Activated CD4-positive, alpha-beta T cell treated with anti-CD3 and anti-CD28 coated beads, Interleukin-2, amount 50 U/mL, for 24 hours (primary cell): ENCODE measurements around the gene KCNH3.
A peak's percentile ranks its signal among the peaks of the same experiment; 100 is the strongest.

Experiments
- DNase-seq, 2 donors: peaks; one replicate each; pipeline ENCODE4 v3.0.0-alpha.2; 2020; ENCODE audit warnings: low read depth in 1 of 2, low spot score in 1 of 2

KCNH3 gene

DNA sequence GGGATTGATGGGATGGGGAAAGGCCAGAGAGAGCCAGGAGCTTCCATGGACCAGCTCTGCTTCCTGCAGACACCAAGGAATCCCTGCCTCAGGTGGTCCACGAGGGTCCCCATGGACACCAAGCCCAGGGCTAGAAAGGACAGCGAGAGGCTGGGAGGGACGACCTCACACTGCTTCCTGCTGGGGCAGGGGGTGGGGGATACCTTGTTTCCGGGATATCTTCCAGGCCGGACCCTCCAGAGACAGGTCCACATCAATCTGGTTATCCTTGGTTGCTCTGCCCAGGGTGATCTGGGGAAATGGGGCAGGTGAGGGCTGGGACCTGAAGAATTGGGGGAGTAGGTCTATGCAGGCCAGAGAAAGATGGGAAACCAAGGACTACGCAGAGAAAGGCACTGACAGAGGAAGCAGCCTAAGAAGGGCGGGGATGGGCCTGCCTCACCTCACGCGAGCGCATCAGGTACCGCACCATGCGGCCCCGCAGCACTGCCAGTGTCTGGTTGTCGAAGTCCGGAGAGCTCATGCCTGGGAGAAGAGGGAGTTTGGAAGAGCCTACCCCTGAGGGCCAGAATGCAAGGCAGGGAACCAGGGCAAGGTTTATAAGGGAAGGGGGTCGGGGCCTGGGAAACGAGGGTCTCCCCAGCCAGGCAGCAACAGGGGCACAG, 20.3 kb downstream of the KCNH3 start:
- DNase-seq = no peak

DNA sequence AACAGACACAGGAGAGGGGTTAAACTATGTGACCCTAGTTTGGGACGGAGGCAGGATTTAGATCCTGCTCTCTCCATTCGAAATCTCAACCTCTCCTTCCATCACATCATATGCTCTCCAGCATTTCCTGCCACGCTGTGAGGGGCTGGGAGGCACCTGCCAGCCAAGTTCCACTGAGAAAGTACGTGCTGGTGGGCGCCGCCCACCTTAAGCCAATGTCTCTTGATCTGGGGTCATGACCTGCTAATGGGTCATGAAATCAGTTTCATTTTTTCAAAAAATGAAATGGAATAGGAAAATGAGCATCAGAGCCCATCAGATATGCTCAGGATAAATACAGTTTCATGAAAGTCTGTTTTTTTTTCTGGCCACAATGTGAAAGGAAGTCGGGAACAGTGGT, 21.9 kb downstream of the KCNH3 start:
- no peak for DNase-seq

DNA sequence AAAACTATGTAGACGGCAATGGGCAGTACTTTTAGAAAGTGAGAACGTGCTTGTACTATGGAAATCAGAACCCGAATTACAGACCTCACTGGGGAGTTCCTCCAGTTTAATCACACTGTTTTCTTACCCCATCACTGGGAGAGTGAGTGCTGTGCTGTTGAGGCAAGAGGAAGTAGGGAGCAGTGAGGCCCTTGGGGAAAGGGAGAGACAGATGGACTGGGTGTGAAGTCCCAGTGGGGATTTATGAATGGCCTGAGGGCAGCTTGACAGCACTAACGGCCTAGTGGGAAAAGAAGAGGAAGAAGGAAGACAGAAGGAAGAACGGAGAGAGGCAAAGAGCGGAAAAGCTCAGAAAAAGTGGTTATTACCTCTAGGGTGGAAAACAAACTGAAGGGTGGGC, 23.4 kb downstream of the KCNH3 start:
- no peak for DNase-seq

DNA sequence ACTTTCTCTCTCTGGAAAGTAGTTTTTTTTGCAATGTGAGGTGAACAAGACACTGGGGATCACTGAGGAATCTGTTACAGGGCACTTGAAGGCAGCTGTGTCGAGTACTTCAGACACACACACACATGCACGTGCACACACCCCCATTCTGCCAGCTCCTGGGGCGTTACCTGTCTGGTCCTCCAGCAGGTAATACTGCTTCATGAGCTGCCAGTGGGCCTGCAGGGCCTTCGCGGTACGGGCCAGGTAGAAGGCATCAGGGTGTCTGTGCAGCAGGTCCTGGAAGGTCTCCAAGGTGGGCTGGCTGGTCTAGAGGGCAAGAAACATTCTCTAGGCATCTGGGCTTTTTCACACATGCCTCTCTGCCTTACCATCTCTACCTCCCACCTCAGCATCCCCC, 24.0 kb downstream of the KCNH3 start:
- no peak for DNase-seq

DNA sequence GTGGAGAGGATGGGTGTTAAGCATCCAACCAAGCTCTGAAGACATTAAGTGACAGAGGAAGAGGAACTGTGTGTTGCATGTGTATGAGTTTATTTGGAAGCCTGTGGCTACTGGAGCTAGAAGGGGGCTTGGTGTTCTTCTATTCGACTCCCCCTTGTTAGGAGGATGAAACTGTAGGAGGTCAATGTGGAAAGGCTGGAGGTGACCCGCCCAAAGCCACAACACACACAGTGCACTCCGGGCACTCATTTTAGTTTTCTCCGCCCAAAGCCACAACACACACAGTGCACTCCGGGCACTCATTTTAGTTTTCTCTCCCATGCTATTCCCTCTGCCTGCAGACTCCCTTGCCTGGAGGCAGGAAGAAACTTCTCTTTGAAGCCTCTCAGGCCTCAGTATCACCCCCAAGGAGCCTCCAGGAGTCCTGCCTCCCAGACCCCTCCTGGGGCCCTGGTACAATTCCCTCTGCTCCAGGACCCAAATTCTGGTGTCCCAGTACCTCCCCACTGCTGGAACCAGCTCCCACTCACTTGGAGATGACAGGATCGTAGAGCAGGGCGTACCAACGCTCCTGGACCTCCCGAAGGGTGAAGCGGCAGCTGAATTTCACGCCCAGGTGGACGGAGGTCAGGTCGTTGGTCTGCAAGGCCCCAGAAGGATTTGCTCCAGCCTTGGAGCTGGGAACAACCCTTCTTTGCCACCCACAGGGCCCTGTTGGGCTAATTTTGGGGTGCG, 25.3 kb downstream of the KCNH3 start:
- DNase-seq = no peak

DNA sequence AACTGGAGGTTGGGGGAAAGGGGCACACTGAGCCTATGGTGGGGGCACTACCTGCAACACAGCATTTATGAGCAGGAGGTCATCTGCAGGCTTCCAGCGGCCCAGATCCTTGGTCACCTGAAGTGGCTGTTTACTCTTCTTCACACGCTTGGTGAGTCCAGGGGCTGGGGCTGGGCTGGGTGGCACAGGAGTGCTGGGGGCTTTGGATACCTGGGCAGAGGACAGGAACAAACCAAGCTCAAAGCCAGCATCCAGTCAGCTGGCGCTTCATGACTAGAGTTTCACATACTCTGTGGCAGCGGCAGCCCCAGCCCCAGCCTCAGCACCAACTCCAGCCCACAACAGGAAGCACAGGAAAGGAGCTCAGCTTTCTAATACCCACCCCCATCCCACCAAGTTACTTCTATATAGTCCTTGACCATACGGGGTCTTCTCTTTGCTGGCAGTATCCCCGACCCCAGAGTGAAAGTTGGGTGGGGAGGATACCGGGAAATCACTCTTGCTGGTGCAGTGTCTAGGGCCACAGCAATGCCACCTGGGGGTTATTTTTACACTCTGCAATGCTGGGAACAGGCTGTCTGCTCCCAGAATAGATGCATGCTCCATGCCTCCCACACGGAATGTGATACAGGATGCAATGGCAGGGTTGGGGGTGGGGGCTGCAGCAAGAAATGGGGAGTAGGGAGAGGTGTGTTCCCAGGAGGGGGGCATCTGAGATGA, 26.0 kb downstream of the KCNH3 start:
- DNase-seq = no peak

DNA sequence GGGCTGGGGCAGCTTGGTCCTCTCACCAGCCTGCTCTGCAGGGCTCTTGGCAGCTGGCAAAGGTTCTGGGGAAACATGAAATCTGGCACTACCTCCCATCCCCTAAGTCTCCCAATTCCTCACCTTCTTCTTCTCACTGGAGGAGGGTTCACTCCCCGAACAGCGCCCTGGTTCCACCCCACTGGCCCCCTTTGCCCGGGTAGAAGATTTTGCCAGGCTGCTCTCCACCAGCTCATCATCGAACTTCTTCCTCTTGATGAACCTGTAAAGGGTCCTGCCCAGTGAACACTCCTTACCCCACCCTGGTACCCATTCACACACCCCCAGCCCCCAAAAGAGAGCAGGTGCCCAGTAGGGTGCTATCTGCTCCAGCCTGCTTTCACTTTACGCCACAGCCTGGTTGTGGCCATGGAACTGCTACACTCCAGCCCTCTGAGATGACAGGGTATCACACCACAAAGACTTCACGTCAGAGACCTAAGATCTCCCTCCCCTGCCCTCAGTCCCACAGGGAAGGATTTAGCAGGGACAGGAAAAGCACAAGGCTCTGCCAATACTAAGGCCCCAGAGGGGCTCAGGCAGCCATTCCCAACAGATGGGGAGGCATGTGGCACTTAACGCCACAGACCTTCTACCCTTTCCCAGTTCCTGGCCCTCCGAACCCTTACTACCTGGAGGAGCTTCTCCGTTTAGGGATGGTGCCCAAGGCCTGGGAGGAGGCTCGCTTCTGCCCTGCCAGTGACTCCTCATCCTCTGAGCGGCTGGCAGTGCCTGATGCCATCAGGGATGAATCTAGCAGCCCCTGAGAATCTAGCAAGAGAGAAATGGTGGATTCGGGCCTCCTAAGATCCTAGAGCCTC, 26.8 kb downstream of the KCNH3 start:
- DNase-seq = no peak

DNA sequence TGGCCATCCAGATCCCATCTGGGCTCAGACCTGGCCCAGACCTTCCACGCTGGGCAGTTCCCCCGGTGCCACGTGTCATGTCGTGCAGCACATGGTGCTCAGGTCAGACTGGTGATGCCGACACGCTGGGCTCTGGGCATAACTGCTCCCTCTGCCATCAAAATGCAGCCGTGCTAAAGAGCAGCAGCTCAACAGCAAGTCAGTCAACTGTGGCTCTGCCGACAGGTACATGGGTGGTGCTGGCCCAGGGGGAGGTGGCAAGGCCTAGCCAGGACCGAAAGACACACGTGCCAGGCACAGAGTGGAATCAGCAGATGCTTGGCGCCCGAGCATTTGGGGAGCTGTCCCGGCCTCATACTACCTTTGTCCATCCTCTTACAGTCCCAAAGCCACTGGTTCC, 27.5 kb downstream of the KCNH3 start:
- no peak for DNase-seq

DNA sequence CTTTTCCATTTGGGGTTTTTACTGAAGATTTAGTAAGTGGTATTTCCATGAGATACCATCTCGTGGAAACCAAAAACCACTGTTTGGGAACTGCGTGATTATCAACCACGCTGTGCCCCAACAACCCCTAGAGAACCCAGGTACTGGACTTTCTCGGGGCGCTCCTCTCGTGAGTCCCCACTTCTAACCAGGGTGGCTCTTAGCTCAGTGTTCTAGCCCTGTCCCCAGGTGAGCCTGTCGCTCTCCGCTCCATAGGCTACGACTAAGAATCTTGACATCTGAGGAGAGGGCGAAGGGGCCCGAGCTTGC, 28.4 kb downstream of the KCNH3 start:
- no peak for DNase-seq

DNA sequence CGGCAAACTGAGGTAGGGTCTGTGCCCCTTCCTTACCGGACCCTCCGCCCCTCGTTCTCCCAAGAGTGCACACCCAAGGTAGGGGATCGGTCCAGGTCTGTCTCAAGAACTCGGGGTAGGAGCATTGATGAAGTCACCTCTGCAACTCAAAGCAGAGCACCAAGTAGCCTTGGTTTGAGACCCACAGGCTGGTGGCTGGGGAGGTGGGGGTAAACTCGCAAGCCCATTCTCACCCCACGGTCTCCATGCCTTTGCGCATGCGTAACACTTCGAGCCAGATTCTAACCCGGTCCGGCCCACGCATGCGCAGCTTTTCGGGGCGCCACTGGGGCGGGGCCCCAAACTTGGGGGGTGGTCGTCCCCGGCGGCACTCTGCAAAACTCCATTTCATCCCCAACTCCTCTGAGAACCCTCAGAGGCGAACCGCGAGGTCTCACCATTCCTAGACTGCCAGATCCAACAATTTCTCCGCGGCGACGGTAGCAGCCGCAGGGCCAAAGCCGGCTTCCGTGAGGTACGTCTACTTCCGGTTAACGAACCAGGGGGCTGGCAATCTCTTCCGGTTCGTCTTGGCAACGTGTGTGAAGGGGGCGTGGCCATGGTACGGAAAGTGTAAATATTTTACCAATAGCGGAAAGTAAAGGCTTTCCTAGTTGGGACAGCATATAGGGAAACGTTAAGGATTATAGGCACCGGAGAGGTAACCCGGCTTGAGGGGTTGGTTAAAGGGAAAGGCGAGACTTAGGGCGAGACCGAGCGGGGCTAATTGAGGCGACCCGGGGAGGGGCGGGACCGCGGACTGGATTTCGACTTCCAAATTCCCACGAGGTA, 29.0 kb downstream of the KCNH3 start, which contains the start of gene MCRS1:
MCRS1 (minus strand) TSS at position 532 of the 831 bp plus-strand sequence. CDS start 1,411 bp downstream, outside the sequence.
- DNase-seq = peak; percentile 81 to 91

DNA sequence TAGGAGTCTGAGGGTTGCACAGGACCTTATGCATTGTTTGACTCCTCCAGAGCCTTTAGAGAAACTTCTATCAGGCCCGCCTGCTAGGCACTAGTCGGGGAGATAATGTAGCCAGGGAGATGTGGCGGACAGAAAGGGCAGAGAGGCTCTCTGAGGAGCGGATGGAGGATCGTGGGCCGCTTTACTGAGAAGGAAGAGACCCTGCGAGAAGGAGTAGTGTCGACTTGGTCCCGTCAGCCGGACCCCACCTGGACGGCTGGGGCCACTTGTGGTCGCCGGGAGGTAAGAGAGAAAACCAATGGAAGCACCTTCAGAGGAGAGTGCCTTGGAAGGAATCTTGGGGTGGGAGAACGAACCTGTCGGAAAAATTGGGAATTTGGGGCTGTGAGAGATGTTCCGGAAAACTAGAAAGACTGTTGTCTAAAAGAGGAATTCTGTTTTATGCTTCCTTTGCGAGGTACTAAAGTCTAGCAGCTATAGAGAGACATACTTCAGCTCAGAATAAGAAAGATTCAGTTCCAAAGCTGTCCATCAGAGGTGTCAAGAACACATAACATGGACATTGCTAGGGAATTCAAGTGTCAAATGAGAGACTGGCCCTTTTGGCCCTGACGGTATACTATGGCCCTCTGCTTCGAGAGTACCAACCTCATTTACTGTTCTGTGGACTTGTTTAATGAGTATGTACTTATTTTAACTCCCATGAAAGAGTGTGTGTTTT, 29.8 kb downstream of the KCNH3 start:
- DNase-seq = no peak

DNA sequence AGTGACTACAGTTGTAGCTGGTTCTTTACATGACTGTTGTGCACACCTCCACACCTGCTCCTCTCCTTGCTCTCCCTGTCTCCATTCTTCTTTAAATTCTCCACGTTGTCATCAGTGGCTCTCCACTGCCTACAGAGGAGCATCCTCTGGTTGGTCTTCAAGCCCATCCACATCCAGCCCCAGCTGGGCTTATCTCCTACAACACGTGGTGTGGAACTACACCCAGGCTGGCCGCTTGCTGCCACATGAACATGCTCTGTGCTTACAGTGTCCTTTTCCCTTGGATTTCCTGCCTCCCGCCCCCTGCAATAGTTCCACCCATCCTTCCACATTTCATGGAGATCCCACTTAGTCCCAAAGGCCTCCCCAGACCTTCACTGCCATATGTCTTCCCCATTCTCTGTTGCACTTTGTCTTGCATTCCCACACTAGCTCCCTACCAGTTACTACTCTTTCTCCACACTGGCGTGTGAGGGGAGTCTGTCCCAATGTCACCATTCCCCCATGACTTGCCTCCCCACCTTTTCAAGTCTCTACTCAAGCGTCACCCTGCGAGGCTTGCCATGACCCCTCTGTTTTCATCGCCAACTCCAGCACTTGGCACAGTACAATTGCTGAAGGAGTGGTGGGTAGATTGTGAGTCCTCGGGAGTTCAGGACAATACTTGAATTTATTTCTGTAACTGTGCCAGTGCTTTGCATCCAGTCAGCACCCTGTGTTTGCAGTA, 38.9 kb downstream of the KCNH3 start:
- no peak for DNase-seq

DNA sequence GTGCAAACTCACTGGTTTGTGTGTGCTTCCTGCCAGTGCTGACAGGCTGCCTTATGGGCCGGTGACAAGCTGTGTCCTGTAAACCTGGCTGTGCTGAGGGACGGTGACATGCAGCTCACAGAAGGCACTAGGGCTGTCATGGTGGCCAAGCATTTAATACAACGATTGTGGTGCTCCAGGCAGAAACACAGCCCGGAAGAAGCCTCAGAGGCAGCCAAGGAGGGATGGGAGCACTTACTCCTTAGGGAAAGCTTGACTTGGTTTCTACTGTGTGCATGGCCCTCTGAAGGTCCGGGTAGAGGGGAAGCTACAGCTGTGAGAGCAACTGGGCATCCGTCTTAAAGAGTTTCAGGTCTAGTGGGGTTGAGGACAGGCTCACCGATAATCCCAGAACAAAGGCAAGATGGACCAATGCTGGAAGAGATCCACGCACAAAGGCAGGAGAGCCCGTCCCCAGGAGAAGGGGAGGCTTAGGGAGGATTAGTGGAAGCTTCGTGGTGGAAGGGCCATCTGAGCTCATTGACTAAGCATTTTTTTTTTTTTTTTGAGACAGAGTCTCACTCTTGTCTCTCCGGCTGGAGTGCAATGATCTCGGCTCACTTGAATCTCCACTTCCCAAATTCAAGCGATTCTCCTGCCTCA, 39.8 kb downstream of the KCNH3 start:
- no peak for DNase-seq

DNA sequence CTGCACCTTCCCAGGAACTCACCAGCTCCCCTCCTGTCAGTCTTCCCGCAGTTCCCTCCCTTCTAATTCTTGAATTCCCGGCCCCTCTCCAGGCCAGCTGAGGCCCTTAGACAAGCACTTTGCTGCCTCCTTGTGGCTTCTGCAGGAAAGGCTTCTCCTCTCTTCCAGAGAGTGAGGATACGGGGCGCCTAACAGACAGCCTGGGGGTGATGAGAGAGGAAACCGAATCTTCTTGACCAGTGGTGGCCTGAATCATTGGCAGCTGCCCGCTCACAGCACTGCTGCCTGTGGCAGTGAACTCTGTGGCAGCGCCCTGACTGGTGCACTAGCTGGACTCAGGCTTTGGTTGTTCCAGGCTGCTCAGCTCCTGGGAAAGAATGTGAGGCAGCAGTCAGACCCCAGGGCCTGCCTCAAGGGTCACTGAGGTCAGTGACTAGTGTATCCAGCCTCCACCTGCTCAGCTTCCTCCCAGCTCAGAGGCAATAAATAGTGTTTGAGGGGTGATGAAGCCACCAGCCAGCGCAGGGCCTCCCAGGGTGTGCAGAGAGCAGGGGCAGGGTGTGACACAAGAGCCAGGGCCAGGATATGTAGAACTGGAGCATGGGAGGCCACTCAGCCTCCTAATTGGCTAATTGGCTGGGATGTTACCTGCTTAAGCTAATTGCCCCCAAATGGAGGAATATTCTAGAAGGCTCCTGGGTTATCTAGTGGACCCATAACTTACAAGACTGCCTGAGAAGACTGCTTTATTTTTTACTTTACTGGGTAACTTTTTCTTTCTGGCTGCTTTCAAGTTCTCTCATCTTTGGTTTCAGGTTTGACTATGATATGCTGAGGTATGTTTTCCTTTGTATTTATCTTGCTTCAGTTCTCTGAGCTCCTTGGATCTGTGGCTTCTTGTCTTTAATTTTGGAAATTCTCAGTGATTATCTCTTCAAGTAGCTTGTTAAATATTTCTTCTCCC, 42.0 kb downstream of the KCNH3 start:
- DNase-seq = peak in 1 of 2 donors; percentile 39

DNA sequence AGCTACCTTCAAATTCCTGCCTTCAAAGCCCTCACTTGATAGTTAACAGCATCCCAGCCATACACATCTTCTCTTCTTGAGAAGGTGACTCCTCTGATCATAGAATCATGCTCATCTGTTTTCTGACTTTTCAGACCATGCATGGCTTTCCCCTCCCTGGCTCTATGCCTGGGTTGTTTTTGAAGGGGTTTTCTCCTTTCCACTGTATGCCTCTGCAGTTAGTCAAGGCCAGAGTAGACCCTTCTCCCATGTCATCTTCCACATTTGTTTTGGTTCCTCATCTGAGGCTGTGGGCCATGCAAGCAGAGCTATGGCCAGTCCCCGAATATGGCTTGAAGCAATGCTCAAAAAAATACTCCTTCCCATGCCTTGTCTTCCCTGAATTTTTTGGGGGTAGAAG, 43.4 kb downstream of the KCNH3 start:
- DNase-seq = no peak

DNA sequence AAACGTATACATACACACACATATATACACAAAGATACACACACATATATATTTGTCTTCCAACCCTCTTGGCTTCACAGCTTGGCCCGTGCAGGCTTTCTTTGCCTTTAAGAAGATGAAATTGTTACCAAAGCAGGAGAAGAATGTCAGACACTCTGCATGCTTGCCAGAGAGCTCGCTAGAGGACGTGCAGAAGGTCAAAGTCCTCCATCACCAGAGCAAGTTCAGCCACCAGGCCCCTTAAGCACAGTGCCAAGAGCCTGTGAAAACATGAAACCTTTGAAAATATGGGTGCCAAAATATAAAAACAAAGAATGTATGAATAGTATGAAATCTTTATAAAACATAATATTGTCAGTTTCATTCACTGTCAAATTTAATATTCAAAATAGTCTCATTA, 44.0 kb downstream of the KCNH3 start:
- no peak for DNase-seq

DNA sequence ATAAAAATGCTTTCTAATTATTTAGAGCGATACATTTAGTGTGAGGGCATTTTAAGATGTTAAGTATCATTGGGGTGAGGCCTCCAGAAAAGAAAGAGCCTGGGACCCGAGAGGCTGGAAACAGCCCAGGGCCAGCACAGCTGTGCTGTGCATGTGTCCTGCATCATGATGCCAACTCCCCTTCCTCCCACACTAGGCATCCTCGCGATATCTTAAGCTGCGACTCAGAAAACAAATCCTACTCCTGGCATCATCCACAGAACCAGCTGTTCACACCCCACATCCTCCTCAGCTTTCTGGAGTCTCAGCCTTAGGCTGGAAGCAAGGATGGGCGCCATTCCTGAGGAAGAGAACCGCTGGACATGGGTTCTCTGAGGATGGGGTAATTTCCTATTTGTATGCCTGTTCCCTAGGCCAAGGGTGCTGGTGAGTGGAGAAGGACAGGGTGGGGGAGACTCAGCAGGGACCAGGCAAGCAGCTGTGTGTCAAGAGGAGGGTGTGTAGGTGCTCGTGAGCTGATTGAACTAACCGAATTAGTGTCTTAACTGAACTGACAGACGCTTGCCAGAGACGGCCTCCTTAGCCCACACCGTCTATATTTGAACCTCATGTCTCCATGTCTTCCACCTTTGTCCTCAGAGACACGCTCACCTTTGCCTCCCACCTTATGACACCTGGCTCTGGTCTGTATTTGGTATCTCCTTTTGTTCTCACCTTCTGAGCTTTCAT, 44.7 kb downstream of the KCNH3 start:
- no peak for DNase-seq
